NCI-H146 (cell line): ENCODE data around the gene TADA2B.
A peak's percentile ranks its signal among the peaks of the same experiment; 100 is the strongest.

ENCODE experiments used
- DNase-seq: peaks from one replicate; lab custom pipeline; 2025; lab: John Stamatoyannopoulos, UW

Gene TADA2B

GRCh38 chr4:7041801-7042502 is 1.2 kb upstream of the TADA2B start:
- peak; percentile 62 for DNase-seq

GRCh38 chr4:7042503-7043283 is 479 bp upstream of the TADA2B start:
- DNase-seq = peak; percentile 98

- no peak for DNase-seq
Measured at GRCh38 chr4:7044137-7044930, 1.2 kb downstream of the TADA2B start.

GRCh38 chr4:7045553-7045952 is 2.4 kb downstream of the TADA2B start:
- no peak for DNase-seq

- no peak for DNase-seq
Measured at GRCh38 chr4:7045961-7046921, 3.1 kb downstream of the TADA2B start.

GRCh38 chr4:7046971-7047370 is 3.8 kb downstream of the TADA2B start:
- no peak for DNase-seq

GRCh38 chr4:7048642-7049041 is 5.5 kb downstream of the TADA2B start:
- DNase-seq = no peak

GRCh38 chr4:7049295-7049694 is 6.1 kb downstream of the TADA2B start:
- no peak for DNase-seq

- DNase-seq = no peak
Measured at GRCh38 chr4:7049739-7050138, 6.6 kb downstream of the TADA2B start.

- DNase-seq = no peak
Measured at GRCh38 chr4:7050481-7051143, 7.4 kb downstream of the TADA2B start.

- DNase-seq = no peak
Measured at GRCh38 chr4:7051144-7051495, 7.9 kb downstream of the TADA2B start.

GRCh38 chr4:7051905-7052304 is 8.7 kb downstream of the TADA2B start:
- no peak for DNase-seq

- DNase-seq = no peak
Measured at GRCh38 chr4:7052313-7052712, 9.1 kb downstream of the TADA2B start.

GRCh38 chr4:7052923-7053715 is 9.9 kb downstream of the TADA2B start:
- no peak for DNase-seq

- no peak for DNase-seq
Measured at GRCh38 chr4:7054106-7054880, 11.1 kb downstream of the TADA2B start.

- no peak for DNase-seq
Measured at GRCh38 chr4:7055111-7055989, 12.2 kb downstream of the TADA2B start.

GRCh38 chr4:7055990-7056325 is 12.8 kb downstream of the TADA2B start:
- no peak for DNase-seq

- DNase-seq = no peak
Measured at GRCh38 chr4:7058792-7059191, 15.6 kb downstream of the TADA2B start.

- no peak for DNase-seq
Measured at GRCh38 chr4:7059662-7060061, 16.5 kb downstream of the TADA2B start.
